B cell (primary cell): ENCODE results near the gene ANKRD44. TPM values are rescaled to one million over a fixed set of nuclear protein-coding genes. Genes with fewer than 3 reads are reported as not detected.
A peak's percentile ranks its signal among the peaks of the same experiment; 100 is the strongest.

Experiments used
- ATAC-seq: fragments of 200-7000 bp; cut with Tn5 transposase; one replicate; pipeline ENCODE4 v1.10.0; 2021; ENCODE audit warnings: low read depth, mild to moderate bottlenecking, moderate number of reproducible peaks, moderate library complexity
- CTCF ChIA-PET: fragments of 350-600 bp; sonication (Branson Sonifier 250); formaldehyde crosslinking; loops from one replicate; lab custom pipeline; 2021; ENCODE audit warnings: antibody characterized with exemption, inconsistent platforms; lab: Charles Lee
- POLR2A ChIA-PET: fragments of 350-600 bp; sonication (Branson Sonifier 250); formaldehyde crosslinking; loops from one replicate; lab custom pipeline; 2021; ENCODE audit warnings: antibody characterized with exemption; lab: Charles Lee
- DNase-seq: peaks from one replicate; pipeline ENCODE4 v3.0.0; 2013
- H2AFZ ChIP-seq: 2 replicates; pipeline ENCODE4 v1.6.1; 2012; ENCODE audit warnings: mild to moderate bottlenecking, low read depth, low read length; ENCODE audit not compliant: insufficient read depth, poor library complexity, severe bottlenecking
- H3K27ac ChIP-seq, 2 donors: 1 replicate in 1 of 2; 2 replicates in 1 of 2; pipeline ENCODE4 v1.5.1; 2012 to 2013; ENCODE audit warnings: low read length in 2 of 2, mild to moderate bottlenecking in 2 of 2, moderate library complexity in 1 of 2
- H3K27me3 ChIP-seq, 4 experiments: fragments of 200-600 bp in 1 of 4; sonication (generic) in 1 of 4; replicated peaks in 1 of 4; 1 replicate in 2 of 4; 2 replicates in 2 of 4; pipeline versions ENCODE4 v1.6.1 to v1.7.0; 2013 to 2016; ENCODE audit warnings: low read length in 3 of 4, mild to moderate bottlenecking in 2 of 4, mixed read lengths in 1 of 4, moderate library complexity in 1 of 4; ENCODE audit not compliant: insufficient read depth in 4 of 4, control insufficient read depth in 3 of 4; ENCODE audit errors: control extremely low read depth in 1 of 4
- H3K36me3 ChIP-seq, 2 experiments: replicated peaks in 1 of 2; 1 replicate in 1 of 2; 2 replicates in 1 of 2; pipeline versions ENCODE4 v1.6.1 to v1.7.1; 2013; ENCODE audit warnings: low read length in 1 of 2; ENCODE audit not compliant: insufficient read depth in 2 of 2, control insufficient read depth in 1 of 2; ENCODE audit errors: control extremely low read depth in 1 of 2, extremely low read depth in 1 of 2
- H3K4me1 ChIP-seq, 2 donors: fragments of 200-600 bp in 1 of 2; sonication (generic) in 1 of 2; 1 replicate in 1 of 2; 2 replicates in 1 of 2; pipeline versions ENCODE4 v1.5.1 to v1.6.1; 2013 to 2017; ENCODE audit warnings: low read length in 2 of 2; ENCODE audit not compliant: control insufficient read depth in 2 of 2, insufficient read depth in 2 of 2
- H3K4me2 ChIP-seq: replicated peaks from 2 replicates; pipeline ENCODE3; 2012; ENCODE audit warnings: mild to moderate bottlenecking, low read depth, low read length; ENCODE audit not compliant: poor library complexity, severe bottlenecking
- H3K4me3 ChIP-seq, 5 experiments: fragments of 200-600 bp in 1 of 5; sonication (generic) in 1 of 5; 1 replicate in 3 of 5; 2 replicates in 2 of 5; pipeline versions ENCODE4 v1.5.1 to v1.7.0; 2011 to 2016; ENCODE audit warnings: low read length in 4 of 5, mild to moderate bottlenecking in 4 of 5, low read depth in 2 of 5, control low read depth in 1 of 5, moderate library complexity in 1 of 5; ENCODE audit not compliant: insufficient read depth in 1 of 5; ENCODE audit errors: control extremely low read depth in 1 of 5, extremely low read depth in 1 of 5
- H3K79me2 ChIP-seq: fragments of 200-600 bp; sonication (generic); one replicate; pipeline ENCODE4 v1.6.0; 2016; ENCODE audit warnings: low read length; ENCODE audit not compliant: control insufficient read depth, insufficient read depth
- H3K9ac ChIP-seq: fragments of 200-600 bp; sonication (generic); 2 replicates; pipeline ENCODE4 v1.6.1; 2017; ENCODE audit warnings: mild to moderate bottlenecking, low read length, moderate library complexity
- H3K9me3 ChIP-seq, 3 donors: one replicate each; pipeline versions ENCODE4 v1.6.1 to v1.7.1; 2013; ENCODE audit warnings: low read length in 2 of 3; ENCODE audit not compliant: control insufficient read depth in 2 of 3, insufficient read depth in 1 of 3; ENCODE audit errors: control extremely low read depth in 1 of 3
- H4K20me1 ChIP-seq: 2 replicates; pipeline ENCODE4 v1.6.0; 2012; ENCODE audit warnings: mild to moderate bottlenecking, low read length; ENCODE audit not compliant: insufficient read depth, control insufficient read depth, poor library complexity, severe bottlenecking
- H3K27ac Mint-ChIP-seq: one replicate; pipeline ENCODE4 v1.8.0; 2021; ENCODE audit warnings: mixed read lengths
- H3K27me3 Mint-ChIP-seq: one replicate; pipeline ENCODE4 v1.8.0; 2021; ENCODE audit warnings: mixed read lengths
- H3K4me1 Mint-ChIP-seq: one replicate; pipeline ENCODE4 v1.8.0; 2021; ENCODE audit warnings: mixed read lengths
- H3K4me3 Mint-ChIP-seq: one replicate; pipeline ENCODE4 v1.8.0; 2021; ENCODE audit warnings: mixed read lengths
- H3K9me3 Mint-ChIP-seq: one replicate; pipeline ENCODE4 v1.8.0; 2022; ENCODE audit warnings: mixed read lengths; ENCODE audit not compliant: insufficient read depth
- EZH2 ChIP-seq: IDR thresholded peaks from 2 replicates; pipeline ENCODE4 v1.6.1; 2012; ENCODE audit warnings: borderline replicate concordance, low read depth, mild to moderate bottlenecking, moderate library complexity, low read length; ENCODE audit not compliant: insufficient read depth, poor library complexity, severe bottlenecking
- WGBS: methylation state at CpG from one replicate; pipeline ENCODE4 v1.1.5; 2013; ENCODE audit warnings: missing lambda C conversion rate; ENCODE audit not compliant: insufficient coverage; 5-methylcytosine and 5-hydroxymethylcytosine counted together
- intact Hi-C: fragments of 100-400 bp; cut with micrococcal nuclease; formaldehyde crosslinking; loops from one replicate; pipeline ENCODE4 v1.10.0; 2022
- polyA plus RNA-seq: library from polyadenylated mRNA; depleted of rRNA; stranded (reverse); fragments of >200 nt; gene quantifications from 2 replicates; pipeline ENCODE4 v1.2.3, GENCODE V29; 2012
- total RNA-seq, 2 donors: library from RNA; stranded (reverse); fragments of 120-200 nt in 1 of 2; gene quantifications; 1 replicate in 1 of 2; 2 replicates in 1 of 2; pipeline versions ENCODE4 v1.2.3 to v1.2.4, GENCODE V29; 2013 to 2022
- TF ChIP-seq, protein P1 (sequence below): fragments of 200-600 bp; IDR thresholded peaks from one replicate; pipeline ENCODE4 v1.8.0; 2022; ENCODE audit warnings: antibody characterized with exemption, mild to moderate bottlenecking

ANKRD44 gene
- total and polyA plus RNA-seq, 2 donors (not counting 1 experiment from before 2014, with no cell fraction given): 92.6 to 457 TPM

- H3K36me3 ChIP-seq: peaks cover 1 to 11% of the 10 kb centered on the region in 2 experiments
- no peak for ATAC-seq
- Mint-ChIP-seq H3K9me3 (no peaks in the 10 kb centered on the region), H3K27ac (peak overlapping the region; percentile 92), H3K27me3 (no peaks in the 10 kb centered on the region), H3K4me3 (peak overlapping the region; percentile 97), H3K4me1 (peaks cover 57% of the 10 kb centered on the region)
- peak overlapping the region; percentile 75 for H3K4me2 ChIP-seq
- WGBS: 11% methylated on average over 4 of the region's 8 CpGs
- CTCF ChIA-PET: interaction anchor here (0.9 to 18.0 kb wide), 16 partner anchors 12 to 196 kb away, joined by 3 to 336 read pairs (median 9); no protein-coding TSS in a partner anchor
- H3K27me3 ChIP-seq: no peaks in the 10 kb centered on the region
- no peaks in the 10 kb centered on the region for H3K9me3 ChIP-seq
- intact Hi-C loops: loop anchor here (1.0 kb wide), 1 partner anchor 12 kb away; no protein-coding TSS in a partner anchor
- TF ChIP-seq, protein P1, sequence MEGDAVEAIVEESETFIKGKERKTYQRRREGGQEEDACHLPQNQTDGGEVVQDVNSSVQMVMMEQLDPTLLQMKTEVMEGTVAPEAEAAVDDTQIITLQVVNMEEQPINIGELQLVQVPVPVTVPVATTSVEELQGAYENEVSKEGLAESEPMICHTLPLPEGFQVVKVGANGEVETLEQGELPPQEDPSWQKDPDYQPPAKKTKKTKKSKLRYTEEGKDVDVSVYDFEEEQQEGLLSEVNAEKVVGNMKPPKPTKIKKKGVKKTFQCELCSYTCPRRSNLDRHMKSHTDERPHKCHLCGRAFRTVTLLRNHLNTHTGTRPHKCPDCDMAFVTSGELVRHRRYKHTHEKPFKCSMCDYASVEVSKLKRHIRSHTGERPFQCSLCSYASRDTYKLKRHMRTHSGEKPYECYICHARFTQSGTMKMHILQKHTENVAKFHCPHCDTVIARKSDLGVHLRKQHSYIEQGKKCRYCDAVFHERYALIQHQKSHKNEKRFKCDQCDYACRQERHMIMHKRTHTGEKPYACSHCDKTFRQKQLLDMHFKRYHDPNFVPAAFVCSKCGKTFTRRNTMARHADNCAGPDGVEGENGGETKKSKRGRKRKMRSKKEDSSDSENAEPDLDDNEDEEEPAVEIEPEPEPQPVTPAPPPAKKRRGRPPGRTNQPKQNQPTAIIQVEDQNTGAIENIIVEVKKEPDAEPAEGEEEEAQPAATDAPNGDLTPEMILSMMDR: no peak
- TF ChIP-seq EZH2: no peak
- H3K9ac ChIP-seq: peak overlapping the region; percentile 94
- H3K79me2 ChIP-seq: peaks cover 73% of the 10 kb centered on the region
- H3K4me3 ChIP-seq: peak overlapping the region; percentile 73 to 97 (median 92)
- POLR2A ChIA-PET: interaction anchor here (0.7 to 4.6 kb wide), 11 partner anchors 12 to 164 kb away, joined by 3 to 38 read pairs (median 10); no protein-coding TSS in a partner anchor
- H2AFZ ChIP-seq: peak overlapping the region; percentile 50
- peak; percentile 33 for DNase-seq
- H4K20me1 ChIP-seq: no peaks in the 10 kb centered on the region
- H3K27ac ChIP-seq: peak overlapping the region; percentile 75 to 86
- peaks cover 45 to 48% of the 10 kb centered on the region in 2 donors for H3K4me1 ChIP-seq
These were observed 1.4 kb downstream of the ANKRD44 start for GRCh38 chr2:197308996-197309690.

DNA sequence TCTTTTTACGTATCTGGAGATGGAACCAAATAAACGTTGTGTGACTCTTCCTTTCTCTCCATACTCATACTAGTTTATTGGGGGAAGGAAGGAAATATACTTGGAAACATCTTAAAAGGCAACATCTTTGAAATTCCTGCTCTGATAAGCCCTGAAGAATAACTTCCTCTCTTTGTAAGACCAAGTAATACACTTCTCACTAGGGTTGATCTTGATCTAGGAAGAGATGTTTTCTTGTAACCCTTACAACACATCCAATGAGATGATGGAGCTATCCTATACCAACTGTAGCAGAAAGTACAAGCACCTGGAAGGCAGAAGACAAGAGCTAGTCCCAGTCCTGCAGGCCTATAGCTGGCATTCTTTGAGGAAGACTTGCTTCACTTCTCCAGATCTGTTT lies 2.0 kb downstream of the ANKRD44 start:
- peak overlapping the region; percentile 97 for H3K4me3 Mint-ChIP-seq
- no CpG with 5 or more reads among the region's 2 CpGs for WGBS
- H3K4me1 Mint-ChIP-seq: peaks cover 59% of the 10 kb centered on the region
- ChIA-PET POLR2A (interaction anchor here (0.7 to 4.6 kb wide), 10 partner anchors 11 to 163 kb away, joined by 3 to 38 read pairs (median 14); no protein-coding TSS in a partner anchor), CTCF (interaction anchor here (1.0 to 18.0 kb wide), 18 partner anchors 11 to 195 kb away, joined by 3 to 336 read pairs (median 6); no protein-coding TSS in a partner anchor)
- intact Hi-C loops: loop anchor here (1.0 kb wide), 1 partner anchor 11 kb away; no protein-coding TSS in a partner anchor
- H3K27ac Mint-ChIP-seq: peak overlapping the region; percentile 92
- peak overlapping the region; percentile 75 to 86 for H3K27ac ChIP-seq
- no peaks in the 10 kb centered on the region for H3K27me3 Mint-ChIP-seq
- peaks cover 1 to 11% of the 10 kb centered on the region in 2 experiments for H3K36me3 ChIP-seq
- H3K9me3 Mint-ChIP-seq: no peaks in the 10 kb centered on the region
- peaks cover 51 to 53% of the 10 kb centered on the region in 2 donors for H3K4me1 ChIP-seq
- no peak for ATAC-seq
- DNase-seq: no peak
- H3K9ac ChIP-seq: peak overlapping the region; percentile 94
- H2AFZ ChIP-seq: no peak overlapping the region
- H4K20me1 ChIP-seq: no peaks in the 10 kb centered on the region
- H3K4me2 ChIP-seq: peak overlapping the region; percentile 75
- peaks cover 78% of the 10 kb centered on the region for H3K79me2 ChIP-seq
- H3K4me3 ChIP-seq: peak overlapping the region; percentile 73 to 97 (median 92)
- TF ChIP-seq, protein P1: no peak
- TF ChIP-seq EZH2: no peak
- H3K9me3 ChIP-seq: no peaks in the 10 kb centered on the region
- no peaks in the 10 kb centered on the region for H3K27me3 ChIP-seq
